ENCODE results near the gene BCL6B. TPM values are rescaled to one million over a fixed set of nuclear protein-coding genes. Genes with fewer than 3 reads are reported as not detected.
A peak's percentile ranks its signal among the peaks of the same experiment; 100 is the strongest.

BCL6B gene
- polyA plus RNA-seq, 3 donors, result 0.06 TPM; not detected in 2

DNA sequence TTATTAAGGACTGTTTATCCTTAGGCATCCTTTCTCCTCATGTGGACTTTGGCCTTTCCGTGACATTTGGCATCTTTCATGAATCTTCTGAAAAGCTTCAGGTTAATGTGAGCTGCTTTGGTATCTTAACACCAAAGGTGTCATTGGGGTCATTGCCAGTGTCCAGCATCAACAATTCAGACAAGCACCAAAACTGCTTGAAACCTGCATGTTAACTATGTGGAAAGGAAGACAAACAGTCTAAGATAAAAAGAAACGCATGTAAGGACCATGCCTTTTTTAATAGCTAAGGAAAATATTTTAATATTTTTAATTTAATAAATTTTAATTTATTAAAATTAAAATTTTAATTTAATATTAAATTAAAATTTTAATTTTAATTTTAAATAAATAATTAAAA lies 19.1 kb upstream of the BCL6B start:
- intact Hi-C loops (cut with micrococcal nuclease), result loop anchor here (2.0 kb wide), 1 partner anchor 91 kb away; no protein-coding TSS in a partner anchor
- Histone ChIP-seq H3K36me3 (replicated peaks in 1 of 2; ENCODE audit: control insufficient read depth in 1 of 2, insufficient read depth in 2 of 2, low read length in 2 of 2) (peaks cover 47 to 72% of the 10 kb centered on the region in 2 donors), H3K4me1 (ENCODE audit: control insufficient read depth in 1 of 2, insufficient read depth in 2 of 2, low read length in 2 of 2) (no peaks in the 10 kb centered on the region), H3K4me3 (replicated peaks in 1 of 3; ENCODE audit: low read depth in 2 of 3, low read length in 3 of 3) (no peak overlapping the region), H2AFZ (ENCODE audit: insufficient read depth, low read depth, low read length, poor library complexity, severe bottlenecking) (no peak overlapping the region), H3K9me3 (replicated peaks in 1 of 2; ENCODE audit: control insufficient read depth in 1 of 2, insufficient read depth in 1 of 2, low read length in 2 of 2) (no peaks in the 10 kb centered on the region), H3K4me2 (replicated peaks; ENCODE audit: extremely low read depth, low read length, poor library complexity, severe bottlenecking) (no peak overlapping the region), H3K79me2 (ENCODE audit: insufficient read depth, low read length) (peaks cover 37% of the 10 kb centered on the region), H3K27me3 (ENCODE audit: control insufficient read depth in 2 of 2, insufficient read depth in 2 of 2, low read length in 2 of 2) (no peaks in the 10 kb centered on the region), H3K9ac (ENCODE audit: insufficient read depth, low read length, poor library complexity, severe bottlenecking) (no peak overlapping the region), H4K20me1 (ENCODE audit: insufficient read depth, low read length) (peaks cover 90% of the 10 kb centered on the region), H3K27ac (ENCODE audit: low read depth in 1 of 2, low read length in 2 of 2) (no peak overlapping the region)
- TF ChIP-seq, protein P1, sequence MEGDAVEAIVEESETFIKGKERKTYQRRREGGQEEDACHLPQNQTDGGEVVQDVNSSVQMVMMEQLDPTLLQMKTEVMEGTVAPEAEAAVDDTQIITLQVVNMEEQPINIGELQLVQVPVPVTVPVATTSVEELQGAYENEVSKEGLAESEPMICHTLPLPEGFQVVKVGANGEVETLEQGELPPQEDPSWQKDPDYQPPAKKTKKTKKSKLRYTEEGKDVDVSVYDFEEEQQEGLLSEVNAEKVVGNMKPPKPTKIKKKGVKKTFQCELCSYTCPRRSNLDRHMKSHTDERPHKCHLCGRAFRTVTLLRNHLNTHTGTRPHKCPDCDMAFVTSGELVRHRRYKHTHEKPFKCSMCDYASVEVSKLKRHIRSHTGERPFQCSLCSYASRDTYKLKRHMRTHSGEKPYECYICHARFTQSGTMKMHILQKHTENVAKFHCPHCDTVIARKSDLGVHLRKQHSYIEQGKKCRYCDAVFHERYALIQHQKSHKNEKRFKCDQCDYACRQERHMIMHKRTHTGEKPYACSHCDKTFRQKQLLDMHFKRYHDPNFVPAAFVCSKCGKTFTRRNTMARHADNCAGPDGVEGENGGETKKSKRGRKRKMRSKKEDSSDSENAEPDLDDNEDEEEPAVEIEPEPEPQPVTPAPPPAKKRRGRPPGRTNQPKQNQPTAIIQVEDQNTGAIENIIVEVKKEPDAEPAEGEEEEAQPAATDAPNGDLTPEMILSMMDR (IDR thresholded peaks at IDR 0.05), result no peak
- Mint-ChIP-seq H3K27me3 (ENCODE audit: low read depth in 3 of 3) (peaks cover 0 to 1% (median 0%) of the 10 kb centered on the region in 3 donors), H3K4me1 (peaks cover 13% of the 10 kb centered on the region), H3K9me3 (no peaks in the 10 kb centered on the region), H3K4me3 (no peak overlapping the region), H3K27ac (no peak overlapping the region), H3K36me3 (peaks cover 62 to 68% of the 10 kb centered on the region in 2 donors)
- WGBS (ENCODE audit: insufficient coverage), result no CpG with 5 or more reads among the region's 2 CpGs
- no peak for DNase-seq

GRCh38 chr17:7004398-7005253 lies 18.2 kb upstream of the BCL6B start:
- Mint-ChIP-seq H3K9me3 (no peaks in the 10 kb centered on the region), H3K4me3 (no peak overlapping the region), H3K27ac (peak overlapping the region in 4 of 7 donors; percentile 36 to 86 (median 69)), H3K4me1 (peaks cover 21% of the 10 kb centered on the region), H3K27me3 (ENCODE audit: low read depth in 3 of 3) (peaks cover 0 to 1% (median 0%) of the 10 kb centered on the region in 3 donors), H3K36me3 (peaks cover 61 to 67% of the 10 kb centered on the region in 2 donors)
- Histone ChIP-seq H4K20me1 (ENCODE audit: insufficient read depth, low read length) (peaks cover 88% of the 10 kb centered on the region), H2AFZ (ENCODE audit: insufficient read depth, low read depth, low read length, poor library complexity, severe bottlenecking) (no peak overlapping the region), H3K9ac (ENCODE audit: insufficient read depth, low read length, poor library complexity, severe bottlenecking) (no peak overlapping the region), H3K36me3 (replicated peaks in 1 of 2; ENCODE audit: control insufficient read depth in 1 of 2, insufficient read depth in 2 of 2, low read length in 2 of 2) (peaks cover 43 to 69% of the 10 kb centered on the region in 2 donors), H3K27me3 (ENCODE audit: control insufficient read depth in 2 of 2, insufficient read depth in 2 of 2, low read length in 2 of 2) (no peaks in the 10 kb centered on the region), H3K27ac (ENCODE audit: low read depth in 1 of 2, low read length in 2 of 2) (no peak overlapping the region), H3K4me1 (ENCODE audit: control insufficient read depth in 1 of 2, insufficient read depth in 2 of 2, low read length in 2 of 2) (peaks cover 3 to 6% of the 10 kb centered on the region in 2 donors), H3K4me2 (replicated peaks; ENCODE audit: extremely low read depth, low read length, poor library complexity, severe bottlenecking) (no peak overlapping the region), H3K9me3 (replicated peaks in 1 of 2; ENCODE audit: control insufficient read depth in 1 of 2, insufficient read depth in 1 of 2, low read length in 2 of 2) (no peaks in the 10 kb centered on the region), H3K4me3 (replicated peaks in 1 of 3; ENCODE audit: low read depth in 2 of 3, low read length in 3 of 3) (no peak overlapping the region), H3K79me2 (ENCODE audit: insufficient read depth, low read length) (peaks cover 45% of the 10 kb centered on the region)
- intact Hi-C loops (cut with micrococcal nuclease), result loop anchor here (2.0 kb wide), 1 partner anchor 92 kb away; no protein-coding TSS in a partner anchor
- WGBS (ENCODE audit: insufficient coverage), result no CpG with 5 or more reads among the region's 2 CpGs
- TF ChIP-seq, protein P1 (IDR thresholded peaks at IDR 0.05), result peak; percentile 85
- peak; percentile 47 to 73 (median 65) for DNase-seq
